Uterus (tissue), 4 donors: ENCODE results near the gene NTN5. TPM values are rescaled to one million over a fixed set of nuclear protein-coding genes. Genes with fewer than 3 reads are reported as not detected.

Experiments used
- DNase-seq, 2 donors: peaks; one replicate each; pipeline ENCODE4 v3.0.0-alpha.2; 2019 to 2020
- H3K27ac ChIP-seq, 2 donors: fragments of 200-600 bp; sonication (generic); 1 replicate in 1 of 2; 2 replicates in 1 of 2; pipeline ENCODE4 v1.5.1; 2016 to 2018
- H3K27me3 ChIP-seq, 2 donors: fragments of 200-600 bp; sonication (generic); one replicate each; pipeline ENCODE4 v1.5.1; 2018 to 2019; ENCODE audit warnings: control low read depth in 1 of 2
- H3K36me3 ChIP-seq, 2 donors: fragments of 200-600 bp; sonication (generic); one replicate each; pipeline ENCODE4 v1.5.1; 2019; ENCODE audit warnings: control low read depth in 1 of 2
- H3K4me1 ChIP-seq, 2 donors: fragments of 200-600 bp; sonication (generic); one replicate each; pipeline ENCODE4 v1.5.1; 2018 to 2019; ENCODE audit warnings: control low read depth in 1 of 2
- H3K4me3 ChIP-seq, 2 donors: fragments of 200-600 bp; sonication (generic); 1 replicate in 1 of 2; 2 replicates in 1 of 2; pipeline ENCODE4 v1.5.1; 2018 to 2019; ENCODE audit warnings: mild to moderate bottlenecking in 1 of 2
- H3K9me3 ChIP-seq, 2 donors: fragments of 200-600 bp; sonication (generic); one replicate each; pipeline ENCODE4 v1.5.1; 2019; ENCODE audit warnings: control low read depth in 1 of 2
- CTCF ChIP-seq, 4 experiments: fragments of 200-600 bp in 2 of 4; fragments of 450-650 bp in 2 of 4; sonication (generic) in 2 of 4; IDR thresholded peaks; one replicate each; pipeline ENCODE4 v1.5.1; 2016 to 2019; ENCODE audit warnings: antibody characterized with exemption in 4 of 4, mild to moderate bottlenecking in 2 of 4, moderate library complexity in 1 of 4
- POLR2A ChIP-seq, 2 donors: fragments of 450-650 bp; IDR thresholded peaks; one replicate each; pipeline ENCODE4 v1.6.1; 2016; ENCODE audit warnings: antibody characterized with exemption in 2 of 2, mild to moderate bottlenecking in 1 of 2, moderate library complexity in 1 of 2
- intact Hi-C: fragments of 100-400 bp; cut with DNase I; formaldehyde crosslinking; loops from one replicate; pipeline ENCODE4 v1.15.1; 2023; ENCODE audit warnings: low total_unique reads
- total RNA-seq, 4 donors: library from RNA; depleted of rRNA in 3 of 4; stranded (reverse); fragments of >200 nt in 3 of 4; gene quantifications; one replicate each; pipeline versions ENCODE4 v1.1.0 to v1.2.4, GENCODE V29; 2014 to 2023
- donor health status: DM: yes; HTN: yes; CAD: no.

NTN5 gene
- total RNA-seq, 4 donors from 2014 or later: 1.1 to 4.1 TPM; not detected in 2

- Histone ChIP-seq H3K4me3 (no peak overlapping the region), H3K27me3 (no peaks in the 10 kb centered on the region), H3K27ac (no peak overlapping the region), H3K36me3 (no peaks in the 10 kb centered on the region), H3K9me3 (no peaks in the 10 kb centered on the region), H3K4me1 (no peaks in the 10 kb centered on the region)
- TF ChIP-seq POLR2A (IDR thresholded peaks at IDR 0.05): no peak
- TF ChIP-seq CTCF (IDR thresholded peaks at IDR 0.05): no peak
- no peak for DNase-seq
- intact Hi-C loops: no loop called here
These were observed 4.5 kb downstream of the NTN5 start for GRCh38 chr19:48668332-48668731.

- Histone ChIP-seq H3K27ac (no peak overlapping the region), H3K4me3 (no peak overlapping the region), H3K36me3 (no peaks in the 10 kb centered on the region), H3K9me3 (no peaks in the 10 kb centered on the region), H3K4me1 (no peaks in the 10 kb centered on the region), H3K27me3 (no peaks in the 10 kb centered on the region)
- TF ChIP-seq POLR2A (IDR thresholded peaks at IDR 0.05) (no peak), CTCF (IDR thresholded peaks at IDR 0.05) (no peak)
- intact Hi-C loops: no loop called here
- no peak for DNase-seq
These were observed 7.0 kb downstream of the NTN5 start for GRCh38 chr19:48665786-48666185.

- Histone ChIP-seq H3K27ac (no peak overlapping the region), H3K9me3 (no peaks in the 10 kb centered on the region), H3K36me3 (no peaks in the 10 kb centered on the region), H3K27me3 (no peaks in the 10 kb centered on the region), H3K4me3 (no peak overlapping the region), H3K4me1 (no peaks in the 10 kb centered on the region)
- DNase-seq: no peak
- intact Hi-C loops: no loop called here
- no peak for TF ChIP-seq POLR2A (IDR thresholded peaks at IDR 0.05)
- no peak for TF ChIP-seq CTCF (IDR thresholded peaks at IDR 0.05)
These were observed 8.3 kb downstream of the NTN5 start for GRCh38 chr19:48664476-48664875.

GRCh38 chr19:48663667-48664066, 9.2 kb downstream of the NTN5 start:
- Histone ChIP-seq H3K4me3 (no peak overlapping the region), H3K4me1 (no peaks in the 10 kb centered on the region), H3K36me3 (no peaks in the 10 kb centered on the region), H3K27ac (no peak overlapping the region), H3K9me3 (no peaks in the 10 kb centered on the region), H3K27me3 (no peaks in the 10 kb centered on the region)
- intact Hi-C loops: no loop called here
- TF ChIP-seq POLR2A (IDR thresholded peaks at IDR 0.05): no peak
- TF ChIP-seq CTCF (IDR thresholded peaks at IDR 0.05): no peak
- no peak for DNase-seq

- H3K27ac ChIP-seq: no peak overlapping the region
- no peak overlapping the region for H3K4me3 ChIP-seq
- TF ChIP-seq CTCF (IDR thresholded peaks at IDR 0.05) (no peak), POLR2A (IDR thresholded peaks at IDR 0.05) (no peak)
- no peaks in the 10 kb centered on the region for H3K4me1 ChIP-seq
- intact Hi-C loops: no loop called here
- no peaks in the 10 kb centered on the region for H3K9me3 ChIP-seq
- H3K36me3 ChIP-seq: no peaks in the 10 kb centered on the region
- DNase-seq: no peak
- no peaks in the 10 kb centered on the region for H3K27me3 ChIP-seq
These were observed 11.1 kb downstream of the NTN5 start for GRCh38 chr19:48661711-48662090.
